ENCODE measurements around the gene IDH3B.

IDH3B gene

GRCh38 chr20:2657241-2657640, 6.8 kb downstream of the IDH3B start:
- no peak for DNase-seq (ENCODE audit: low spot score)

- DNase-seq (ENCODE audit: low spot score), result no peak
These were observed 7.4 kb downstream of the IDH3B start for GRCh38 chr20:2656471-2657117.

- DNase-seq (ENCODE audit: low spot score), result no peak
These were observed 8.5 kb downstream of the IDH3B start for GRCh38 chr20:2655331-2656116.

GRCh38 chr20:2654831-2655230, 9.2 kb downstream of the IDH3B start:
- no peak for DNase-seq (ENCODE audit: low spot score)

GRCh38 chr20:2654384-2654822, 9.6 kb downstream of the IDH3B start:
- no peak for DNase-seq (ENCODE audit: low spot score)

- DNase-seq (ENCODE audit: low spot score), result no peak
These were observed 10.2 kb downstream of the IDH3B start for GRCh38 chr20:2653556-2654383.

- peak; percentile 55 for DNase-seq (ENCODE audit: low spot score)
These were observed 11.1 kb downstream of the IDH3B start for GRCh38 chr20:2652724-2653555.

GRCh38 chr20:2651772-2652723, 12.0 kb downstream of the IDH3B start, which contains the start of gene NOP56:
NOP56 (plus strand) TSS chr20:2652632; CDS start chr20:2652661, 29 bp downstream.
- peak; percentile 97 for DNase-seq (ENCODE audit: low spot score)

- DNase-seq (ENCODE audit: low spot score), result no peak
These were observed 20.3 kb downstream of the IDH3B start for GRCh38 chr20:2643708-2644107.

- DNase-seq (ENCODE audit: low spot score), result no peak
These were observed 23.1 kb downstream of the IDH3B start for GRCh38 chr20:2640899-2641298.

GRCh38 chr20:2640260-2640659, 23.8 kb downstream of the IDH3B start:
- no peak for DNase-seq (ENCODE audit: low spot score)

GRCh38 chr20:2637246-2637645, 26.8 kb downstream of the IDH3B start:
- no peak for DNase-seq (ENCODE audit: low spot score)

GRCh38 chr20:2633381-2633780, 30.6 kb downstream of the IDH3B start:
- no peak for DNase-seq (ENCODE audit: low spot score)

- DNase-seq (ENCODE audit: low spot score), result no peak
These were observed 32.8 kb downstream of the IDH3B start for GRCh38 chr20:2631228-2631627.

GRCh38 chr20:2626853-2627541, 37.0 kb downstream of the IDH3B start:
- DNase-seq (ENCODE audit: low spot score), result no peak

GRCh38 chr20:2625062-2625461, 39.0 kb downstream of the IDH3B start:
- no peak for DNase-seq (ENCODE audit: low spot score)

GRCh38 chr20:2624190-2624589, 39.8 kb downstream of the IDH3B start:
- no peak for DNase-seq (ENCODE audit: low spot score)

GRCh38 chr20:2619961-2620595, 43.9 kb downstream of the IDH3B start:
- no peak for DNase-seq (ENCODE audit: low spot score)

GRCh38 chr20:2619337-2619736, 44.7 kb downstream of the IDH3B start:
- no peak for DNase-seq (ENCODE audit: low spot score)
